HG02884 (cell line): Measurements from ENCODE around the gene ERC2.

ENCODE experiments used
- ATAC-seq: cut with Tn5 transposase; IDR thresholded peaks from one replicate; pipeline ENCODE4 v1.9.1; 2021; ENCODE audit warnings: mild to moderate bottlenecking, moderate library complexity; ENCODE audit not compliant: unreplicated experiment

The ERC2 gene

DNA sequence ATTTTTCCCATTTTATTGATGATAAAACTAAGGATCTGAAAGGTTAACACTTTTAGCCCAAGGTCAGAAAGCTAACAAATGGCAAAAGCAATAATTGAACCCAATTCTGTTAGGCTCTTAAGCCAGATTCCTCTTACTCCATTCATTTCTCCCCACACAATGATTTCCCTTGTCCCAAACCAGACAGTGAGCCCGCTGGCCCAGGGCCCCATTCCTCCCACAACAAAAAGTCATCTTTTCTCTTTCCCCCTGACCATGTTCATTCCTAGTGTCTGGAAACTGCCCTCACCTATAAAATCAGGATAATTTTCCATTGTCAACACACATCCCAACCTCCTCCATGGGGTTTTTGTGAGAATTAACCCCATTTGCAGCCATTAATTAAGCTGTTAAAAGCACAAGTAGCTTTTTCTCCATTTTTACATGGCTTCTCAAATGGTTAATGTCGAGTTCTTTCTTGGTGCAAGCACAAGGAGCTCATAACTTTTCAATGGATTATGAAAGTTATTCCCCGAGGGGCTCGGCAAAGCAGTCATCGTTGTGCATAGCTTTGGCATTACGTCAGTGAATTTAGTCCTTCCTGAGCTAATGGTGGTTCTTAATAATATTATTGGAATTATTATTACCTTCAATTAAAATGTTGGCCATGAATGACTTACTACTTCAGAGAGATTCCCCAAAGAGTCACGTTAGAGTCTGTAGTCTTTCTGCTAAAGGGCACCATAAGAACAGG, 830.2 kb downstream of the ERC2 start:
- no peak for ATAC-seq

GRCh38 chr3:55636300-55637195, 831.7 kb downstream of the ERC2 start:
- no peak for ATAC-seq

- ATAC-seq, result no peak
Observed at GRCh38 chr3:55634345-55634744, 833.9 kb downstream of the ERC2 start.

- ATAC-seq, result no peak
Observed at GRCh38 chr3:55633333-55633732, 834.9 kb downstream of the ERC2 start.

DNA sequence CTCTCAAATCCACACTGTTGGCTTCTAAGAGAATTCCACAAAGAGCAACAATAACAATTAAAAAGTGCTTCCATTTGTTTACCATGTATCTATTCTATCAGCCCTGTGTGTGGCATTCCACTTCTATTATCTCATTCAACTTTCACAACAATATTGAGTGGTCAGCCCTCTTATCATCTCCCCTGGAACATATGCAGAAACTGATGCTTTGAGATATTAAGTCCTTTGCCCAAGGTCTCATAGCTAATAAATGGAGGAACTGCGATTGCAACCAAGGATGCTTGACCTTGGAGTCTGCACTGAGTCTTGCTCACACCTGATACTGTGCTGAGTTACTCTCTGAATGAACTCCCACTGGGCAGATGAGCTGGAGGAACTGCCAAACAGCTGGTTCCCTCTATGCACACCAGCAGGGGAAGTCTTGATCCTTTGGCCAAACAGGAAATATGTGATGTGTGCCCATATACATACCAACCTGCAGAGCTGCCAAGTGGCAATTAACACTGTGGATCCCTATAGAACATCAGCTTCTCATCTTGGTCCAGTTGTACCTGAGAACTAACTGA, 836.4 kb downstream of the ERC2 start:
- no peak for ATAC-seq

DNA sequence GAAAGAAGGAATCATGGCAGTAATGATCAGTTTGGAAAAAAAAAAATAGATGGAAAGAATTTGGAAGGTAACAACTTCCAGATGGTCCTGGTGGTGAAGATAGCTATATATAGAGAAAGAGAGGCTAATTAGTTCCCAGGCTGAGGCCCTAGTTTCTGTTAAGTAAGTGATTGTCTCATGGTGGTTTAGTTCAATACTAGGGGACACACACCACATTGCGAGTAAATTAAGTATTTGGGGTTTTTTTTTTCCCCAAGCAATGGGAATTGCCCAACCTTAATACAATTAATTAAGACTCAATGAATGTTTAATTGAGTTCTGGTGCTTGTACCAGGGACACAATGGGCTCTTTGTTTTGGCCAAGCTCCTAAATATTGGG, 837.4 kb downstream of the ERC2 start:
- no peak for ATAC-seq

DNA sequence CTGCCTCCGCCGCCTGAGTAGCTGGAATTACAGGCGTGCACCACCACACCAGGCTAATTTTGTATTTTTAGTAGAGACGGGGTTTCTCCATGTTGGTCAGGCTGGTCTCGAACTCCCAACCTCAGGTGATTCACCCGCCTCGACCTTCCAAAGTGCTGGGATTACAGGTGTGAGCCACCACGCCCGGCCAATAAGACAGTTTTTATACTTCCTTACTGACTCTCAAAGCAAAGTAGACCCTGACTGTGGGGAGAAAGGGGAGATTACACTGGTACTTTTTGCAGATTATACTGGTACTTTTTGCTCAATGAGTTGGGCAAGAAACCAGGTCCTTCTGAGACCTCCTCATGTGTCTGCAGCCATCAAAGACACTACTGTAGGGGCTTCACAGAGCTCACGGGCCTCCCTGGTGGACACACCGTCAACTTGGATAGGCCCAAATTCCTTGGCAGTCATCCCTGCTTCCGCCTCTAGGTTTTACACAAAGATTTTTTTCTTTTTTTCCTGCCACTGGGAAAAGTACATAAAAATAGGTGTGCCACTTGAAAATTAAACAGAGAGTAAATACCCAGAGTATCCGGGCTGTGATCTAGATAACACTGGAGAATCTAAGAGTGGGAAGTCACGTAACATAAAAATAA, 837.9 kb downstream of the ERC2 start:
- ATAC-seq, result no peak

DNA sequence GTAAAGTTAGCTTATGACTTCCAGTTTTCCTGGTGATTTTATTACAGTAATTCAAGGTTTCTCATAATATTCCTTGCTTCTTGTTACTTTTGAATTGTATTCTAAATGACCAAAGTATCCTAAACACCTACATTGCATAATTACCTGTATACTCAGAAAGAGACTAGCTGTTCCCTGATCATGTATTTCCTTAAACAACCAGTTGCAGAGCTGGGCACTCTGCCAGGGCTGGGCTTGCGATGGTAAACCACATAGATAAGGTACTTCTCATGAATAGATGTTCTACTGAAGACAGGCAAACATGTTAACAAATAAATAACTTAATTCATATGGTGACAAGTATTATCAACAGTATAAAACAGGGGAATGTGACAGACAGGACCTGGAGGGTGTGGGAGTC, 838.8 kb downstream of the ERC2 start:
- no peak for ATAC-seq

- ATAC-seq, result no peak
Observed at GRCh38 chr3:55626279-55626665, 842.0 kb downstream of the ERC2 start.

DNA sequence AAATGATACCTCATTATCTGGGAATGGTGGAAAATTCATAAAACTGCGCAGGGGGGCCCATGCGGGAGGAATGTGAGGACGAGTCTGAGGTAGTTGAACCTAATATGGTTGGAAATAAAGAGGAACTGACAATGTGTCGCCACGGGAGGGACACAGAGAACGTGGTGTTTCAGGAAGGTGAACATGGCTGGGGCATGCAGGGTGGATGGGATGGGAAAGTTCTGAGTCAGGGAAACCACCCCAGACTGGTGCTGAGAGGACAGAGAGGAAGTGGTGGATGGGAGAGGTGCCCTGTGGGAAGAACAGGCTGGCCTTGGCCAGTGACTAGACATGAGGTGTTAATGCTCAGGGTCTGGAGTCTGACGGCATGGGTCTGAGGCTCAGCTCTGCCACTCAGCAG, 844.0 kb downstream of the ERC2 start:
- ATAC-seq, result no peak

GRCh38 chr3:55623786-55624185, 844.5 kb downstream of the ERC2 start:
- ATAC-seq, result no peak

GRCh38 chr3:55622733-55623132, 845.5 kb downstream of the ERC2 start:
- no peak for ATAC-seq

DNA sequence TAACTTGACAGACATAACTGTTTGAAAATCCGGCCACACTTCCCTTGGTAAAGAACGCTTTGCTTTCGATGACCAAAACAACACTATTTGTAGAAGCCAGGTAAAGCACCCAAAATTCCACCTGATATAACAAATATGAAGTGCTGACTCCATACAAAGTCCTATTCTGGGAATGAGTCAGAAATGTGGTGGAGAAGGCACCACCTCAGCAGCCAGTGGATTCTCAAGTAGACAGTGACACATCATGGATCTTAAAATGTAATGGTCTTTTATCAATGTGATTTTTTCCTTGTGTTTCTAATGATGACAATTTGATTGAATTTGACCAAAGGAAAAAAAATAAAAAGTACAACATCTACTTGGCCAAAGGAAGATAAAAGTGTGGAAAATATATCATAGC, 846.2 kb downstream of the ERC2 start:
- ATAC-seq, result no peak

GRCh38 chr3:55621648-55622047, 846.6 kb downstream of the ERC2 start:
- no peak for ATAC-seq

DNA sequence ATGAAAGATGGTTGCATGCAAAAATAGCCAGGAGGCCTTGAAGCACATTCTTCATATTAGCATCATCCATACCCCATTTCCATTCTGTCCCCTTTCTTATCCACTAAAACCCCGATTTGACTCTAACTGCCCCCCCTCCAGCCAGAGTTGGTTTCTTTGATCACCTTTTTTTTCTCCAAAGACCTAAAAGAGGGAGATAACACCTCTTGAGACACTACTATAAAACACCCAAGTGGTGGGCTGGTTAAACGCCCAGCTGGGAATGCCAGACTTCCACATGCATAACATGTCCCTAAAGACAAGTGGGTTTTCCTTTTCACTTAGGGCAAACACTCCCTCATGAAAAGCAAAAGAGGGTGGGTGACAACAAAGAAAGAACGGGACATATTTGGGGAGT, 847.2 kb downstream of the ERC2 start:
- no peak for ATAC-seq

- peak; percentile 56 for ATAC-seq
Observed at GRCh38 chr3:55620351-55621025, 847.8 kb downstream of the ERC2 start.

- ATAC-seq, result no peak
Observed at GRCh38 chr3:55619046-55619808, 849.0 kb downstream of the ERC2 start.

- no peak for ATAC-seq
Observed at GRCh38 chr3:55617385-55617784, 850.9 kb downstream of the ERC2 start.

- ATAC-seq, result no peak
Observed at GRCh38 chr3:55616803-55617202, 851.5 kb downstream of the ERC2 start.

GRCh38 chr3:55615694-55616295, 852.5 kb downstream of the ERC2 start:
- no peak for ATAC-seq
